Activated CD4-positive, alpha-beta T cell treated with anti-CD3 and anti-CD28 coated beads, Interleukin-2, amount 50 U/mL, for 1 hour (primary cell): ENCODE results near the gene DDX25.

Experiments
- DNase-seq: peaks from one replicate; pipeline ENCODE4 v3.0.0-alpha.2; 2020

DDX25 gene

DNA sequence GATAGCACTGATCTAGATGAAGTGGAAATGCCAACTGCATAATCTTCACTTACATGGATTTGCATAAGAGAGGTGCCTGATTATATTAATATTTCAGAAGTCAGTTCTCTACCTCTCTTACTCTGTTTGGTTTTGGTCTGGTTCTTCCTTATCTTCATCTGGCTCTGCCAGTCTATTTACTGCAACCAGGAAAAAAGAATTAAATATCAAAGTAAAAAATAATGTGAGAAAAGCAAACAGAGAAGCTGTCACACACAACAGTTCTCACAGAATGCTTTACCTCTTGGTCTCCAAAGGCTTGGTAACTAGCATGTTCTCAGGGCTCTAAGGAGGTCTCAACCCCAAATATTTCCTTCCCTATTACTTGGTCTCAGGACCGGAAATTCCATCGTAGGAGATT is 48.3 kb downstream of the DDX25 start:
- no peak for DNase-seq

DNA sequence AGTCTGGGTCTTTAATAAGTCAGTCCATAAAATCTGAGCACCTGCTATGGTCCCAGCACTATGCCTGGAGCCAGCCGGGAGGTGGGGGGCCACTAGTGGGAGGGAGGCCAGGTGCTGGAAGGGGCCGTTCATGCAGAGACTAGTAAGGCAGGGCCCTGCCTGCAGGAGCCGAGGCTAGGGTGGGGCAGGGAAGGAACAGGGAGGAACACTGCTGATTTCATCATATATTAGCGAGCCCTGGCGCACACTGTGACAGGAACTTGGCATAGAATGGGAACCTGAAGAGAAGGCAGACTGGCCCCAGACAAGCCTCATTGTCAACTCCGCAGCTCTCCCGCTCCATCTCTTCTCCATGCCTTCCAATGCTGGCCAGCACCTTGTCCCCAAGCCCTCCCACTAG is 48.7 kb downstream of the DDX25 start:
- DNase-seq = no peak

DNA sequence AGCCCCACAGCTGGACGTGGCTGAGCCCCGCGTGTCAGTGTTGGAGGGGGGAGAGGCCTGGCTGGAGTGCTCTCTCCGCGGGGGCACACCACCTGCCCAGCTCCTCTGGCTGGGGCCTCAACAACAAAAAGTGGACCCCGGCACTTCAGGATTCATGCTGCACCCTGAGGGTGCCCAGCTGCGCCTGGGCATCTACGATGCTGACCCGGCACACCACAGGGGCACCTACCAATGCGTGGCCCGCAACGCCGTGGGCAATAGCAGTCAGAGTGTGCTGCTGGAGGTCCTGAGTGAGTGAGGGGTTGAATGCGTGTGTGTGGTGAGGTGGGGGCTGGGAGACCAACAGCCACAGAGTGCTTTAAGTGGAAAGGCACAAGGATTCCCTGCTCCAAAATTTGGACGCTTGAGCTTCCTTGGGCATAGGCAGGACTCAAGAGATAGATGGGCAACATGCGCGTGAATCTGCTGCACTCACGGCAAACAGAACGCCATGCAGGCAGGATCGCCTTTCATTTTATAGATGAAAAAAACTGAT is 49.2 kb downstream of the DDX25 start:
- no peak for DNase-seq

DNA sequence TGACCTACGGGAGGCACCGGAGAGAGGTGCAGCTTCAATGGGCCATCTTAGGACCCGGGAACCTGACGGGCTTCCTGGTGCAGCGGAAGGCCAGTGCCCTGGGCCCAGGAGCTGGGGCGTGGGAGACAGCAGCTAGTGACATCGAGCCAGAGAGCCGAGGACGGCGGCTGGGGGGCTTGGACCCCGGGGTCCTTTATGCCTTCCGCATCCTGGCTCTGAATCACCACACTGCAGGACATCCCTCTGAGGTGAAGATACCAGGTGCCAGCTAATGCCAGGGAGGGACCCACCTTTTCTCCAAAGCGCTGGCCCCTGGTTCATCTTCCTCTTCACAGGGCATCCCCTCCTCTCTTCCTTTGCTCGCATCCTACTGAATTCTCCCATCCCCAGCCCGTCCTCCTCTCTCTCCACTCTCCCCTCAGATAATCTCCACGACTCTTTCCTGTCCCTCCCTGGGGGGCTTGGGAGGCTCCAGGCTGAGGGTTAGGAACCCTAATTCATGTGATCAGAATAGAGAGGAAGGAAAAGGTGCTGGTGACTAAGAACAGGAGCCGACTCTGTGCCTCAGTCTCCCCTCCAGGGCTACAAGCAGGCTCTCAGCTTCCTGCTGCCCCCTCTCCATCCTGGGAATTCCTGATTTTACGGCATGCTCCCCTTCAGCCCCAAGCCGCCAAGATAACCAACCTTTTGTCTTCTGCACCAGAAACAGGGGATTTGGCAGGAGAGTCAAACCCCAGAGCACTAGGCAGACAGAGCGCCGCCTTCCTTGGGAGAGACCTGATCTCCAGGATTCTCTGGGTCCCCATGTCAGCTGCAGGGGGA is 50.0 kb downstream of the DDX25 start:
- no peak for DNase-seq

DNA sequence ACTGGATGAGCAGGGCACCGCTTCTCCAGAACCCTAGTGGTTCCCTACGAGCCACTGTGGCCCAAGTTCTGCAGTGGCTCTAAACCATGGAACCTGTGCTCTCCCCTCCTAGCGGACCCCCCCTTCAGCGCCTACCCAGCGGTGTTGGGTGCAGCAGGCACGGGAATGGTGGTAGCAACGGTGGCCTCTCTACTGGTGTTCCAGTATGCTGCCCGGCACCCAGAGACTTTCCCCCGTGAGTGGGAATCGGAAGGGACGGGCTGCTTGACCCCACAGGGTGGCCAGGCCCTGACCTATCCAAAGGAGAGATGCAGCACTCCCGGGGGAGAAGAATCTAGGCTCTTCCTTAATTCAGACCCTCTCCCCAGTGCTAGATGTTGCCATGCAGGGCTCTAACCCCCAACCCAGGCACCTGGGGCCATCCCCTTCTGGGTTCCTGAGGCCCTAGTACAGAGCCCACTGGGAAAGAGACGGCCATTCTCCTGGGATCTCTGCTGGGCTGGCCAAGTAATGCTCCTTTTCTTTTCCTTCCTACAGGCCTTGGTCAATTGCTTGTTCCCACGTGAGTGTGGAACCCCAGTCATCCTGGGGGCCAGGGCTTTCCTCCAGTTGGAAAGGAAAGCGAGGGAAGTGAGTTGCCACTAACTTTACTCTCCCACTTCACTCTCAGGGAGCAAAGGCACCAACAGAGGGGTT is 50.8 kb downstream of the DDX25 start:
- no peak for DNase-seq

DNA sequence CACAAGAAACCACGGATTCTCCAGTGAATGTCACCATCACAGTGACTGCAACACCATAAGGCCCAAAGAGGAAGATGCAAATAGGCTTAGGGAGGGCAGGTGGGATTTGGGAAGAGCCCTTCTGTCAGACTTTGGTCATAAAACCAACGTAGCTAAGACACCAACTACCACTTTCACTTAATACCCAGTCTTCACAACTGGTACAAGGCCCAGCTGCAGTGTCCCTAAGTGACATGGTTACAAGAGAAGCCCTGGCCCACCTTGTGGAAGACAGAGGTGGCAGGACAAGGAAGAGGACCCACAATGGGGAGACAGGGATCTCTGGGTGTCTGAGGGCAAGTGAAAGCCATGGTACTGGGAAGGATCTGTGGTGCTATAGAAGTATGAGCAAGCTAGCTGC is 51.5 kb downstream of the DDX25 start:
- DNase-seq = no peak

DNA sequence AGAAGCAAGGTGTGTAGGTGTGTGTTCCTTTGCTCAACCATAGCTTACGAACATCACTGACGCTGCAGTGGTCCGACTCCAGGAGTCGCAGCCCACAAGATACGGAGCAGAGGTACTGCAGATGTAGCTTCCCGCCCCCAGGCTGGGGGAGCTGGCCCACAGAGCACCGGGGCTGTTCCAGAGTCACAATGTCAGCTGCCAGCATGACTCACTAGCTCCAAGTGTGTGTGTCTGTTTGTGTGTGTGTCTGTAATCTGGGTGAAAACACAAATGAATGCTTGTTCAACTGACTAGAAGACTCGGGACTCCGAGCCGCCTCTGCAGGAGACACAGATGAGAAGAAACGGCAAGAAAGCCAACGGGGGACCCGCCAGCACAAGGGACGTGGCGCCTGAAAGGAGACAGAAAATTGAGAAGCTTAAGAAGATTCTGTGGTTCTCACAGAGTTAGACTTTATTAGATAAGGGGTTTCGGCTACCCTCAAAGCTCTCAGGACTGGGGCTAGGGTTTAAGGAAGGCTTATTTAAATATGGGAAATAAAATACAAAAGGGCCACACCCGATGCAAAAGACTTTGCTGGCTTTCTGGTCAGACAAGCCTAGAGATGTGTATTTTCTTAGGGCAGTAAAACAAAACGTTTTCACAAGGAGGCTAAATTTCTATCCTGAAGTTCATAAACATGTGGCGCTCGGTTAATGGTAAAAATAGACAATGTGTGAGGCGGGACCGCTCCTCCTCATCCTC is 52.3 kb downstream of the DDX25 start:
- DNase-seq = no peak

DNA sequence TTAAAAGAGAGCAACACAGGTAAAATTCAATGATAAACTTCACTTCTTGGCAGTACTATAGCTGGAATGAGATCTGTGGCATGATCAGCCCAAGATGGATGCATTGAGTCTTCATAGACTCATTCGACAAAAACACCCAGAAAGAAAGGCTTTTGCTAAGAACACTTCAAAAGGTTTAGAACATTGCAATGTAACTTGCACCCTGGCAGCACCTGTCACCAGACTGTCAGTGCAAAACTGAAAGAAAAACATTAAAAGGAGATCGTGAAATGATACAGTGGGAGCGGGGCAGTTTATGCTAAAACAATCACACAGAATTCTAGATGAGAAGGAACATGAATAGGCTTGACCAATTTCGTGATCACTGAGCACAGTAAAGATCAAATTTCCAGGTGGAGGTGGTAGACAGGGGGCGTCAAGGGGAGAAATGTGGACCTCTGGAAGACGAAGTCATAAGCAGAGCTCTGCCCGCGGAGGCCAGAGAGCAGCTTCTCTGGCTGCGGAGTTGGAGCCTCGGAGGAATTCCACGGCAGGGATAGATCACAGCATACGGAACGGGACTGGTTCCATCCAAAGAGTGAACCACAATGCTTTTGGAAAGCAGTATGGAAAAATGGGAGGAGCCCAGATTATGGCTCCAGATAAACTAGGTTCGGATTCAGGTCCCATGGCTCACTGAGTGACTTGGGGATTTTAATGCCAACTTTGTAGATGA is 53.5 kb downstream of the DDX25 start:
- no peak for DNase-seq

DNA sequence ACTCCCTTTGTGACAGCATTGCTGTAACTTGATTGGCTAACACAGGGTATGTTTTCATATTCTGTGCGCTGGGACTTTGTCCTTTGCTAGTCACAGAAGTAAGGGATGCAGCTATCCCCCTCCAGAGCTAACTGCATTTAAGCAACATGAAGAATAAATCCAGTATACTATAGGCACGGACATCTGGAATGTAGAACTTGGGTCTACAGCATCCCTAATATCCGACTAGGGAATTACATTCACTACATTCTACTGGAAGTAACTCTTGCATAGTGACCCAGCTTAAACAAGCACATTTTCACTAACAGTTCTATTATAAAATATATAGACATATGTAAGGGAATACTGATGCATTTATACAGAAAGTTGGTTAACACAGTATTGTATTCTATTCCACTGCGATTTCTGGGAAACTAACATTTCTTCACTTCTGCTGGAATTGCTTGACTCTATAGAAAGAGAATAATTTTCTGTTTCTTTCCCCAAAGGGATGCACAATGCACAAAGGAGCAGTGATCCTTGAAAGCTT is 54.6 kb downstream of the DDX25 start:
- no peak for DNase-seq

DNA sequence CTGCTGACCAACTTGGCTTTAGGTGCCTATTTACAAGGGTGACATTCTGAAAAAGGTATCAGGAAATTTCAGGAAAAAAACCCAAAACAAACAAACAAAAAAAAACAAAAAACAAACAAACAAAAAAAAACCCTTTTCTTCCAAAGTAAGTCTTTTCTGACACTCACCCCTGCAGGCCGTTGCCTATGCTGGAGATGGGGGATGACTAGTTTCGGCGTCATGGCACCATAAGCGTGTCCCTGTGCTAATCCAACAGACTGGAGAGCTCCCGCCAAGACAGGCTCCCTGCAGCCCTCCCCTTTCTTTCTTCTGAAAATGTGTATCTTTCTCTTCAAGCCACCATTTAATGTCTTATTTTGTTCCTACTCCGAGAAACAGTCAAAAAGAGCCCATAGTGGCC is 55.2 kb downstream of the DDX25 start:
- DNase-seq = no peak

DNA sequence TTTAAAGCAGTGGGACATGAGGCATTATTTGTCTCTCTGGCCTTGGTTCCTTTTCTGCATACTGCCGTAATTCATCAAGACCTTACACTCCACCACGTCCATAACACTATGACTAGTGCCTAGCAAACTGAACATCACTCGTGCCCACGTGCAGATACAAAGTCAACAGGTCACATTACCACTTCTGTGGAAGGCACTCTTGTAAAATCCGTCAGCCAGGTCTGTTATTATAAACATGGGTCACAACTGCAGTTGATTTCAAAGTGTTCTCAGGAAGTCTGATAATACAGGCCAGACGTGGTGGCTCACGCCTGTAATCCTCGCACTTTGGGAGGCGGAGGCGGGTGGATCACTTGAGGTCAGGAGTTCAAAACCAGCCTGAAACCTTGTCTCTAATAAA is 55.6 kb downstream of the DDX25 start:
- no peak for DNase-seq

DNA sequence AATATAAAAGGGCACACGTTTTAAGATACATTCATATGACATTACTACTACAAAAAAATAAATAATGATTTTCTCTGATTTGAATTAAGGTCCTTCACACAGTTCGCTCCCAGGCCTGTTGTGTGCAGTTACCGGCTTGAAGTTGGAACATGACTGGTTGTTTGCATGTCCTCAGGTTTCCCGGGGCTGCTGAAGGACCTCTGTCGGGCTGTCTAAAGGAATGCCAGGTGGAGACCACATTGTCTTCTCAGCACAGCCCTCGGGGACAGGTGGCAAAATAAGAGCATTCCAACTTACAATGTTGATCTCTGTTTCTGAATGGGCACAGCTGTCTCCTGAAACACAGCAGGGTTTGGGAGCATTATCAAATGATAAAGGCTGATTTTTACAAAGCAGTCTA is 56.5 kb downstream of the DDX25 start:
- DNase-seq = no peak

DNA sequence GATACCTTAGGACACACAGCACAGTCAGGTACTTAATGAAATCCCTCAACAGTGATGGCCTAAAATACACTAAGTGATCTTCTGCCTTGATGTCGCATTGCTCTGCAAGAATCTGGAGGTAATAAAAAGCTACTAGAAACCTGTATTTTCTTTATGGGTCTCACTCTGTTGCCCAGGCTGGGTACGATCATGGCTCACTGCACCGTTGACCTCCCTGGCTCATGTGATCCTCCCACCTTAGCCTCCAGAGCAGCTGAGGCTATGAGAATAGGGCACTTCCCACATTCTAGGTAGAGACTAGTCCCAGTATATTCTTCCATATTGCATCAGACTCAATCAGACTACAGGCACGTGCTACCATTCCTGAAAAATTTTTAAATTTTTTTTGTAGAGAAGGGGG is 63.2 kb downstream of the DDX25 start:
- DNase-seq = no peak

DNA sequence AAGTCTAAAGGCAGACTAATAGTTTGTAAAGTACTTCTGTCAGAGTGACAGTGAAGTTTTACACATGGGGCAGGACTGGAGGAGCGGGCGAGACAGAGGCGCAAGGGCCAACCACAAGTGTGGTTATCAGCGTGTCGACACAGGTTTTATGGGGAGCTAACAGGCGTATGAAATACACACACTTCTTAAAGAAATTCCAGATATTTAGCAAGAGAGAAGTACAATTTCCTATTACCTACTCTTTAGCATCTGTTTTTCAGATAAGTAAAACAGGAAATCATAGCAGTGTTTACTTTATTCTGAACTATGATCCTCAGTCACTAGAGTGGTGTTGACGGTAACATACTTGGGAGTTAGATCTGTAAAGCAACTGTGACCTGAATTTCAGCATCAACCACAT is 64.0 kb downstream of the DDX25 start:
- DNase-seq = no peak

DNA sequence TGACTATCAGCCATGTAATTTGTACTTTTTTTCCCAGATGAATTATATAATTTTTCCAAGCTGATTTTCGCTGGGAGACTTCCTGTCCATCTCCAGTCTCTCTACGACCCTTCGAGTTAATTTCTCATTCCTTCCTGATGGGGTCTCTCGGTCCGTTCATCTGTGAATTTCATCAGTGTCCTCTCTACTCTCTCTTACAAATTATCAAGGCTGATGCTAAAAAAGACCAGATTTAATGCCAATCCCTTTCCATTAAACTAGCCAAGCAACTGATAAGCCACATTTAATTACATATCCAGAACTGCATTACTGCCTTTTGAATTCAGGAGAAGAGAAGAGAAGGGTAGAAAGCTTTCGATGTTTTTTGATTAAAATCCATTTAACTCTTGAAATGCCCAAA is 67.3 kb downstream of the DDX25 start:
- DNase-seq = no peak

DNA sequence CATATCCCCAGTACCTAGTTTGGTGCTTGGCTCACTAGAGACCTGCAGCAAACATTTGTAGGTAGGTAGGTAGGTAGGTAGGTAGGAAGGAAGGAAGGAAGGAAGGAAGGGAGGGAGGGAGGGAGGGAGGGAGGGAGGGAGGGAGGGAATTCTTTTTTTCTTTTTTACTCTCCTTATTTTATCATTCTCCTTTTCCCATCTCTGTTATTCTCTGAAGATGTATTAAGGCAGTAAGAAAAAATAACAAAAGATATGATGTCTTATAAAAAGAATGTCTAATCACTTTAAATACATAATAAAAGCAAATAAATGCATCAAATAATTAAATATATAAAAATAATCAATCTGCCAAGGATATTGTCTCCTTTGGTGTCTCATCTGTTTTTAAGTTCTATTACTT is 70.0 kb downstream of the DDX25 start:
- no peak for DNase-seq

DNA sequence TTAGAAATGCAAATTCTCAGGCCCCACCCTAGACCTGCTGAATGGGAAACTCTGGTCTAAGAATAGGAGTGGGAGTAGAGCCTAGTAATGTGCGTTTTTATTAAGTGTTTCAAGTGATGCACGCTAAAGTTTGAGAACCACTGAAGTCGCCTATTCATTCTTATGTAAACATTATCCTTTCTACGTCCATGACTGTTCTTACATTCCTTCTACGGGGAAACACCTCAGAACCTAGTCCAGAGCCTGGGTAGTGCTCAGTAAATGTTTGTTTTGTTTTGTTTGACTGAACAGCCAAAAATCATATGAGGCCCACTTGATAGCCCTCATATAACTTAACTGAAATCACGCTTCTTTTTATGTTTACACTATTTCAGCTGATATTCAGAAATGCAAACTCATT is 71.3 kb downstream of the DDX25 start:
- no peak for DNase-seq

DNA sequence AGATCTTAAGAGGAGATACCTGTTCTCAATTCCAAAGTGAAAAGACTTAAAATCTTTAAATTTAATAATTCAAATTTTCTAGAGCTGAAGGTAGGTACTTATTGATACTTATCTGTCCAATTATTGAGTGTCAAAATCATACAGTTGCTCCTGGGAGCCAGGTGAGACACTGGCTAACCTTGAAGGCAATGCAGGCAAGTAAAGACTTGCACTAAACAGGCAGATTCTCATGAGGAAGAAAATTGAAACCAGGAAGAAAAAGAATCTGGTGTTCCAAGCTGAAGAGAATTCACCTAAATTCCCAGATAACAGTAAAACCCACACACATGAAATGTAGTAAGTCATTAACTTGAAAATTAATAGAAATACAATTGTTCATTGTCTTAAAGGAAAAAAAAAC is 71.8 kb downstream of the DDX25 start:
- no peak for DNase-seq

DNA sequence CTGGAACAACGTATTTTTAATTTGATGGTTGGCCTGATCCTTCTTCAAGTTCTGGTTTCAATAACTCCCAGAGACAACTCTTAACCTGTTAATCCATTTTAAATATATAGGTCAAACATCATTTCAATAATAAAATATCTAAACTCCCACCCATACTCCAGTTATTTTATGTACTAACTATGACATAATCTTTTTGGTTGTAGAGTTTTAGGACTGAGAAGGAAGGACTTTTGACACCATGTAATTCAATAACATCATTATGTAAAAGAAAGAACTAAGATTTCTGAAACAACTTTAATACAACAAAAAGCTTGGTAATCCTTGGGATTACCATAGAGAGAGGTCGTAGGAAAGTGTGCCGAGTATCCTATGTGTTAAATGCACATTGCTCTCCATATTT is 73.0 kb downstream of the DDX25 start:
- no peak for DNase-seq

DNA sequence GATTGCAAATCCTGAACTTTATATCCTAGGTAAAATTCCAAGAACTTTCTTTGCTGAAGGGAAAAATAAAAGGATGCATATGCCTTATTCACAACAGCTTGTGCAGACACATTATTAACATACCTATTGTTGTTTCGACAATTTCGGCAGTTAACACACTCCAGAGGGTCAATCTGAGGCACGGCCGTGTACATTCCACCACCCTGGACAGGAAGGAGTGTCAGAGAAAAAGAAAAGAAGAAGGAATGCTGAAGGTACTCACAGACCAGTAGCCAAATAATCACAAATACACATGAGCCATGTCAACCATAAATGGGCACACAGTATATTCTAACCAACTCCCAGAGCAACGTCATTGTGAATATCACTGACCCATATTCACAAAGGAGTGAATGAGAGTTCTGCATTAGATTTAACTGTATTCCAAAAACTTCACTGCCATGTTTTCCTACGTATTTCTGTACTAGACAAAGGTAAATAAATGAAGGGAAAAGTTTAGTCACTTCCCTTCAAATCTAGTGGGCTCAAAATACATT is 73.9 kb downstream of the DDX25 start:
- DNase-seq = no peak
